ENCODE data around the gene KCTD15.

- TF ChIP-seq MAX (IDR thresholded peaks at IDR 0.05) (no peak), EP300 (IDR thresholded peaks at IDR 0.05; ENCODE audit: borderline replicate concordance) (no peak)
These were observed 29.9 kb downstream of the KCTD15 start for GRCh38 chr19:33826521-33826920.
